Keratinocyte (primary cell): ENCODE results near the gene PITPNC1. TPM values are rescaled to one million over a fixed set of nuclear protein-coding genes. Genes with fewer than 3 reads are reported as not detected.

ENCODE experiments used
- DNase-seq: peaks from one replicate; pipeline ENCODE4 v3.0.0-alpha.2; 2011; ENCODE audit warnings: low read depth, missing footprints, low spot score
- FAIRE-seq: peaks from 2 replicates; lab custom pipeline; 2011; peaks lifted over from hg19 to GRCh38; lab: Jason Lieb, UNC
- H2AFZ ChIP-seq: 2 replicates; pipeline ENCODE4 v1.6.0; 2012; ENCODE audit warnings: low read length, control low read depth, inconsistent platforms; ENCODE audit not compliant: control insufficient read depth
- H3K27ac ChIP-seq: 2 replicates; pipeline ENCODE4 v1.5.1; 2011; ENCODE audit warnings: low read length; ENCODE audit not compliant: control insufficient read depth, insufficient read depth
- H3K27me3 ChIP-seq: 3 replicates; pipeline ENCODE4 v1.6.0; 2011; ENCODE audit warnings: low read length; ENCODE audit not compliant: control insufficient read depth, insufficient read depth; ENCODE audit errors: extremely low read depth
- H3K36me3 ChIP-seq, 2 experiments: 2 replicates in 1 of 2; 3 replicates in 1 of 2; pipeline ENCODE4 v1.5.1; 2011; ENCODE audit warnings: low read length in 2 of 2, mild to moderate bottlenecking in 1 of 2; ENCODE audit not compliant: control insufficient read depth in 2 of 2, insufficient read depth in 2 of 2; ENCODE audit errors: extremely low read depth in 1 of 2
- H3K4me1 ChIP-seq: 3 replicates; pipeline ENCODE4 v1.5.1; 2011; ENCODE audit warnings: low read length; ENCODE audit not compliant: control insufficient read depth, insufficient read depth; ENCODE audit errors: extremely low read depth
- H3K4me2 ChIP-seq: 3 replicates; pipeline ENCODE4 v1.6.0; 2011; ENCODE audit warnings: low read depth, low read length; ENCODE audit not compliant: control insufficient read depth, insufficient read depth; ENCODE audit errors: extremely low read depth
- H3K4me3 ChIP-seq, 3 experiments: fragments of 200-600 bp in 1 of 3; sonication (generic) in 1 of 3; 2 replicates in 2 of 3; 3 replicates in 1 of 3; pipeline ENCODE4 v1.5.1; 2011 to 2016; ENCODE audit warnings: low read length in 3 of 3, mild to moderate bottlenecking in 3 of 3, control low read depth in 2 of 3, inconsistent platforms in 1 of 3, low read depth in 1 of 3, mixed read lengths in 1 of 3, mixed run types in 1 of 3, moderate library complexity in 1 of 3; ENCODE audit not compliant: control insufficient read depth in 2 of 3, insufficient read depth in 2 of 3; ENCODE audit errors: extremely low read depth in 1 of 3
- H3K79me2 ChIP-seq: 2 replicates; pipeline ENCODE4 v1.6.0; 2012; ENCODE audit warnings: low read length; ENCODE audit not compliant: control insufficient read depth, insufficient read depth
- H3K9ac ChIP-seq: 3 replicates; pipeline ENCODE4 v1.6.0; 2011; ENCODE audit warnings: low read length; ENCODE audit not compliant: control insufficient read depth, insufficient read depth; ENCODE audit errors: extremely low read depth
- H3K9me1 ChIP-seq: 3 replicates; pipeline ENCODE4 v1.6.0; 2011; ENCODE audit warnings: low read length; ENCODE audit not compliant: control insufficient read depth, insufficient read depth; ENCODE audit errors: extremely low read depth
- H3K9me3 ChIP-seq: 2 replicates; pipeline ENCODE4 v1.5.1; 2012; ENCODE audit warnings: low read depth, low read length; ENCODE audit not compliant: control insufficient read depth
- H4K20me1 ChIP-seq: 3 replicates; pipeline ENCODE4 v1.6.0; 2011; ENCODE audit warnings: low read length; ENCODE audit not compliant: control insufficient read depth, insufficient read depth; ENCODE audit errors: extremely low read depth
- CTCF ChIP-seq, 3 experiments: IDR thresholded peaks in 1 of 3; conservative IDR thresholded peaks in 1 of 3; optimal IDR thresholded peaks in 1 of 3; 2 replicates in 2 of 3; 3 replicates in 1 of 3; pipeline versions ENCODE3 to v1.5.1; 2011; ENCODE audit warnings: low read length in 3 of 3, mild to moderate bottlenecking in 3 of 3, moderate library complexity in 2 of 3, control low read depth in 1 of 3, inconsistent platforms in 1 of 3; ENCODE audit not compliant: insufficient read depth in 2 of 3; ENCODE audit errors: extremely low read depth in 1 of 3
- EZH2 ChIP-seq: IDR thresholded peaks from one replicate; pipeline ENCODE4 v1.6.1; 2012; ENCODE audit warnings: inconsistent platforms, mild to moderate bottlenecking, low read length, moderate library complexity
- dilution Hi-C: fragments of 300-500 bp; cut with MboI; formaldehyde crosslinking; loops from one replicate; pipeline ENCODE4 v1.7.0; 2020; ENCODE audit warnings: low sequenced_read_pairs; ENCODE audit not compliant: extremely low pct_ligation_motif_present
- polyA plus RNA-seq, 5 experiments: library from polyadenylated mRNA; depleted of rRNA in 3 of 5; stranded (reverse) in 3 of 5; stranded (forward) in 1 of 5; unstranded in 1 of 5; fragments of >200 nt; gene quantifications; 1 replicate in 1 of 5; 2 replicates in 3 of 5; 3 replicates in 1 of 5; pipeline versions ENCODE4 v1.2.1 to v1.2.3, GENCODE V29; 2011 to 2012; ENCODE audit warnings: missing spikeins in 2 of 5, low read depth in 1 of 5, low replicate concordance in 1 of 5

The PITPNC1 gene
- polyA plus RNA-seq, 1 donor (not counting 4 experiments of a cell fraction or from before 2014, with no cell fraction given), result 24.8 TPM

- Histone ChIP-seq H3K4me2 (no peak overlapping the region), H3K9ac (no peak overlapping the region), H3K9me1 (no peaks in the 10 kb centered on the region), H3K27ac (no peak overlapping the region), H3K27me3 (no peaks in the 10 kb centered on the region), H2AFZ (no peak overlapping the region), H3K9me3 (no peaks in the 10 kb centered on the region), H3K4me1 (no peaks in the 10 kb centered on the region), H4K20me1 (no peaks in the 10 kb centered on the region), H3K4me3 (no peak overlapping the region), H3K79me2 (no peaks in the 10 kb centered on the region), H3K36me3 (no peaks in the 10 kb centered on the region)
- TF ChIP-seq EZH2, result no peak
- no peak for TF ChIP-seq CTCF (optimal IDR thresholded peaks at IDR 0.05 in 1 of 3, IDR thresholded peaks at IDR 0.05 in 1 of 3, conservative IDR thresholded peaks at IDR 0.05 in 1 of 3; ENCODE audit: extremely low read depth in 1 of 3, insufficient read depth in 2 of 3, low read length in 3 of 3)
- dilution Hi-C loops, result no loop called here
- FAIRE-seq, result no peak
- no peak for DNase-seq
Measured at GRCh38 chr17:67620636-67621035, 243.6 kb downstream of the PITPNC1 start.

- H3K4me1 ChIP-seq, result no peaks in the 10 kb centered on the region
- dilution Hi-C loops, result no loop called here
- H2AFZ ChIP-seq, result no peak overlapping the region
- no peak for FAIRE-seq
- H3K4me2 ChIP-seq, result no peak overlapping the region
- H3K79me2 ChIP-seq, result no peaks in the 10 kb centered on the region
- no peak for DNase-seq
- TF ChIP-seq CTCF (optimal IDR thresholded peaks at IDR 0.05 in 1 of 3, IDR thresholded peaks at IDR 0.05 in 1 of 3, conservative IDR thresholded peaks at IDR 0.05 in 1 of 3; ENCODE audit: extremely low read depth in 1 of 3, insufficient read depth in 2 of 3, low read length in 3 of 3) (no peak), EZH2 (no peak)
- no peaks in the 10 kb centered on the region for H3K27me3 ChIP-seq
- no peaks in the 10 kb centered on the region for H3K9me1 ChIP-seq
- no peaks in the 10 kb centered on the region for H3K36me3 ChIP-seq
- no peaks in the 10 kb centered on the region for H3K9me3 ChIP-seq
- no peak overlapping the region for H3K9ac ChIP-seq
- H4K20me1 ChIP-seq, result no peaks in the 10 kb centered on the region
- no peak overlapping the region for H3K27ac ChIP-seq
- no peak overlapping the region for H3K4me3 ChIP-seq
Measured at GRCh38 chr17:67623767-67624166, 246.7 kb downstream of the PITPNC1 start.
